H9 (cell line): Measurements from ENCODE around the gene DNAAF5. TPM values are rescaled to one million over a fixed set of nuclear protein-coding genes. Genes with fewer than 3 reads are reported as not detected.
A peak's percentile ranks its signal among the peaks of the same experiment; 100 is the strongest.

Experiments
- DNase-seq: peaks from one replicate; pipeline ENCODE4 v3.0.0-alpha.2; 2017
- H2AFZ ChIP-seq: one replicate; pipeline ENCODE4 v1.6.1; 2013; ENCODE audit warnings: mild to moderate bottlenecking, low read length, control low read depth, moderate library complexity
- H2AK5ac ChIP-seq: 2 replicates; pipeline ENCODE4 v1.6.1; 2013; ENCODE audit warnings: low read length, control low read depth, mixed read lengths; ENCODE audit not compliant: insufficient read length
- H2BK120ac ChIP-seq: one replicate; pipeline ENCODE4 v1.6.1; 2013; ENCODE audit warnings: low read depth, mild to moderate bottlenecking, low read length, control low read depth, inconsistent platforms; ENCODE audit not compliant: poor library complexity, severe bottlenecking
- H2BK12ac ChIP-seq: 2 replicates; pipeline ENCODE4 v1.6.1; 2013; ENCODE audit warnings: low read length, control low read depth, mixed read lengths, low read depth; ENCODE audit not compliant: insufficient read length
- H2BK15ac ChIP-seq: 2 replicates; pipeline ENCODE4 v1.6.1; 2013; ENCODE audit warnings: low read depth, low read length, control low read depth
- H2BK20ac ChIP-seq: one replicate; pipeline ENCODE4 v1.6.1; 2013; ENCODE audit warnings: low read depth, mild to moderate bottlenecking, low read length, control low read depth, inconsistent platforms; ENCODE audit not compliant: poor library complexity, severe bottlenecking
- H2BK5ac ChIP-seq: 2 replicates; pipeline ENCODE4 v1.6.1; 2013; ENCODE audit warnings: low read length, control low read depth, mixed read lengths; ENCODE audit not compliant: insufficient read length
- H3K14ac ChIP-seq: 2 replicates; pipeline ENCODE4 v1.6.1; 2013; ENCODE audit warnings: low read length, control low read depth; ENCODE audit not compliant: insufficient read depth
- H3K18ac ChIP-seq: 2 replicates; pipeline ENCODE4 v1.6.1; 2013; ENCODE audit warnings: low read depth, mild to moderate bottlenecking, mixed read lengths, low read length, control low read depth; ENCODE audit not compliant: insufficient read length
- H3K23ac ChIP-seq: 2 replicates; pipeline ENCODE4 v1.6.1; 2013; ENCODE audit warnings: low read length, control low read depth, mixed read lengths, low read depth; ENCODE audit not compliant: insufficient read length
- H3K23me2 ChIP-seq: 2 replicates; pipeline ENCODE4 v1.6.1; 2013; ENCODE audit warnings: low read depth, mild to moderate bottlenecking, mixed read lengths, low read length, control low read depth; ENCODE audit not compliant: insufficient read length, poor library complexity, severe bottlenecking
- H3K27ac ChIP-seq: 2 replicates; pipeline ENCODE4 v1.5.1; 2013; ENCODE audit warnings: low read length, control low read depth, mixed read lengths, low read depth; ENCODE audit not compliant: insufficient read length
- H3K27me3 ChIP-seq: 2 replicates; pipeline ENCODE4 v1.6.1; 2013; ENCODE audit warnings: low read length, control low read depth, inconsistent platforms; ENCODE audit not compliant: insufficient read depth
- H3K4ac ChIP-seq: 2 replicates; pipeline ENCODE4 v1.6.1; 2013; ENCODE audit warnings: low read depth, mild to moderate bottlenecking, control low read depth, inconsistent platforms, low read length, moderate library complexity
- H3K4me1 ChIP-seq: 2 replicates; pipeline ENCODE4 v1.6.1; 2013; ENCODE audit warnings: low read length, control low read depth, inconsistent platforms; ENCODE audit not compliant: insufficient read depth
- H3K4me2 ChIP-seq: 2 replicates; pipeline ENCODE4 v1.6.1; 2013; ENCODE audit warnings: low read length, control low read depth, mixed read lengths; ENCODE audit not compliant: insufficient read length, insufficient read depth
- H3K56ac ChIP-seq: 2 replicates; pipeline ENCODE4 v1.6.1; 2013; ENCODE audit warnings: low read depth, mild to moderate bottlenecking, mixed read lengths, low read length, control low read depth; ENCODE audit not compliant: insufficient read length
- H3K79me1 ChIP-seq: 2 replicates; pipeline ENCODE4 v1.6.1; 2013; ENCODE audit warnings: low read depth, mild to moderate bottlenecking, moderate library complexity, low read length, control low read depth, inconsistent platforms; ENCODE audit not compliant: insufficient read depth, poor library complexity, severe bottlenecking
- H3K79me2 ChIP-seq: 2 replicates; pipeline ENCODE4 v1.6.1; 2013; ENCODE audit warnings: low read length, control low read depth, inconsistent platforms; ENCODE audit not compliant: insufficient read depth
- H3K9ac ChIP-seq: 2 replicates; pipeline ENCODE4 v1.6.1; 2013; ENCODE audit warnings: low read length, control low read depth, mixed read lengths; ENCODE audit not compliant: insufficient read length; ENCODE audit errors: extremely low read depth
- H3K9me3 ChIP-seq: one replicate; pipeline ENCODE4 v1.6.1; 2013; ENCODE audit warnings: low read depth, low read length, inconsistent platforms; ENCODE audit not compliant: control insufficient read depth
- H3T11ph ChIP-seq: one replicate; pipeline ENCODE4 v1.6.1; 2013; ENCODE audit warnings: mild to moderate bottlenecking, low read length, control low read depth, inconsistent platforms
- H4K20me1 ChIP-seq: one replicate; pipeline ENCODE4 v1.6.1; 2013; ENCODE audit not compliant: control insufficient read depth, insufficient read length, insufficient read depth
- H4K5ac ChIP-seq: 2 replicates; pipeline ENCODE4 v1.6.1; 2013; ENCODE audit warnings: low read depth, mild to moderate bottlenecking, mixed read lengths, low read length, control low read depth; ENCODE audit not compliant: insufficient read length
- H4K8ac ChIP-seq: replicated peaks from 2 replicates; pipeline ENCODE4 v1.6.1; 2013; ENCODE audit warnings: low read length, control low read depth, mixed read lengths, low read depth; ENCODE audit not compliant: insufficient read length
- H4K91ac ChIP-seq: 2 replicates; pipeline ENCODE4 v1.6.1; 2013; ENCODE audit warnings: low read depth, mild to moderate bottlenecking, moderate library complexity, mixed read lengths, low read length, control low read depth; ENCODE audit not compliant: insufficient read length
- H3K27ac Mint-ChIP-seq, 3 experiments: 2 replicates in 2 of 3; 3 replicates in 1 of 3; pipeline ENCODE4 v1.8.0; 2020 to 2021; ENCODE audit warnings: mixed read lengths in 3 of 3, mild to moderate bottlenecking in 1 of 3, moderate library complexity in 1 of 3
- H3K27me3 Mint-ChIP-seq: 2 replicates; pipeline ENCODE4 v1.8.0; 2021; ENCODE audit warnings: low read depth, mild to moderate bottlenecking, moderate library complexity, mixed read lengths
- H3K36me3 Mint-ChIP-seq, 3 experiments: 2 replicates in 2 of 3; 3 replicates in 1 of 3; pipeline ENCODE4 v1.8.0; 2020 to 2021; ENCODE audit warnings: low read depth in 3 of 3, mixed read lengths in 3 of 3; ENCODE audit not compliant: insufficient read depth in 1 of 3
- H3K4me1 Mint-ChIP-seq, 2 experiments: 2 replicates each; pipeline ENCODE4 v1.8.0; 2020; ENCODE audit warnings: mixed read lengths in 2 of 2
- H3K4me3 Mint-ChIP-seq, 2 experiments: 2 replicates in 1 of 2; 3 replicates in 1 of 2; pipeline ENCODE4 v1.8.0; 2020 to 2021; ENCODE audit warnings: mild to moderate bottlenecking in 2 of 2, mixed read lengths in 2 of 2, moderate library complexity in 1 of 2
- H3K9me3 Mint-ChIP-seq, 2 experiments: 2 replicates in 1 of 2; 3 replicates in 1 of 2; pipeline ENCODE4 v1.8.0; 2020; ENCODE audit warnings: mild to moderate bottlenecking in 2 of 2, mixed read lengths in 2 of 2, moderate library complexity in 1 of 2
- WGBS: extraction: QIAGEN DNeasy Blood & Tissue Kit; methylation state at CpG from one replicate; pipeline ENCODE4 v1.1.7; 2013; ENCODE audit warnings: missing lambda C conversion rate, low lambda C conversion rate, mixed read lengths; ENCODE audit not compliant: insufficient read length; ENCODE audit errors: extremely low coverage; 5-methylcytosine and 5-hydroxymethylcytosine counted together
- total RNA-seq: library from RNA; stranded (reverse); gene quantifications from 2 replicates; pipeline ENCODE4 v1.2.1, GENCODE V29; 2021
- TF ChIP-seq, protein P1 (sequence below): fragments of 200-600 bp; sonication (generic); conservative IDR thresholded peaks from 3 replicates; pipeline ENCODE4 v1.8.0; 2021; ENCODE audit warnings: antibody characterized with exemption, mild to moderate bottlenecking

Gene DNAAF5
- total RNA-seq, 1 experiment from 2014 or later: 43.5 TPM

DNA sequence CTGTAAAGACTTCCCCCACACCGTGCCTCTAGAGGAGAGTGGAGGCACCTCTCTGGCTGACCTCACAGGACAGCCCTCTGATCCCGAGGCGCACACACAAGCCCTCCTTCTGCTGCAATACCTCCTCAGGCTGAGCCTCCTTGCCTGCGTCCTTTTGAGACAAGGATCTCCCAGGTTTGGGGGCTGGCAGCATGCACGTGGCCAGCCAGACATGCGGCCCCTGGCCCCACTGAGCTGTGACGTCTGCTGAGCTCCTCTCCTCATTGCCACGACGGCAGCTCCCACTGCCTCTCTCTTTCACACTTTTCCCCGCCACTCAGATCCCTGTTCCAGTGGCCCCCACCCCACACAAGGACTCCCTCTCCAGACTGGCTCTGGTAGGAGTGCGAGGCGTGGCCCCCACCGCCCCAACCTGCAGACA lies 12.2 kb upstream of the DNAAF5 start:
- peaks cover 8% of the 10 kb centered on the region for H3K79me1 ChIP-seq
- H3K9me3 Mint-ChIP-seq: peaks cover 0 to 3% of the 10 kb centered on the region in 2 experiments; a peak in 3 of 5 replicates
- H3K27ac ChIP-seq: no peak overlapping the region
- TF ChIP-seq, protein P1, sequence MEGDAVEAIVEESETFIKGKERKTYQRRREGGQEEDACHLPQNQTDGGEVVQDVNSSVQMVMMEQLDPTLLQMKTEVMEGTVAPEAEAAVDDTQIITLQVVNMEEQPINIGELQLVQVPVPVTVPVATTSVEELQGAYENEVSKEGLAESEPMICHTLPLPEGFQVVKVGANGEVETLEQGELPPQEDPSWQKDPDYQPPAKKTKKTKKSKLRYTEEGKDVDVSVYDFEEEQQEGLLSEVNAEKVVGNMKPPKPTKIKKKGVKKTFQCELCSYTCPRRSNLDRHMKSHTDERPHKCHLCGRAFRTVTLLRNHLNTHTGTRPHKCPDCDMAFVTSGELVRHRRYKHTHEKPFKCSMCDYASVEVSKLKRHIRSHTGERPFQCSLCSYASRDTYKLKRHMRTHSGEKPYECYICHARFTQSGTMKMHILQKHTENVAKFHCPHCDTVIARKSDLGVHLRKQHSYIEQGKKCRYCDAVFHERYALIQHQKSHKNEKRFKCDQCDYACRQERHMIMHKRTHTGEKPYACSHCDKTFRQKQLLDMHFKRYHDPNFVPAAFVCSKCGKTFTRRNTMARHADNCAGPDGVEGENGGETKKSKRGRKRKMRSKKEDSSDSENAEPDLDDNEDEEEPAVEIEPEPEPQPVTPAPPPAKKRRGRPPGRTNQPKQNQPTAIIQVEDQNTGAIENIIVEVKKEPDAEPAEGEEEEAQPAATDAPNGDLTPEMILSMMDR: no peak
- no peak overlapping the region for H4K5ac ChIP-seq
- H3K14ac ChIP-seq: no peak overlapping the region
- H3K27me3 Mint-ChIP-seq: peaks cover 4% of the 10 kb centered on the region
- no peak overlapping the region for H3K18ac ChIP-seq
- no peaks in the 10 kb centered on the region for H3K27me3 ChIP-seq
- H2BK20ac ChIP-seq: no peak overlapping the region
- H3T11ph ChIP-seq: no peak overlapping the region
- H3K9me3 ChIP-seq: no peaks in the 10 kb centered on the region
- H3K36me3 Mint-ChIP-seq: peaks cover 13 to 26% (median 16%) of the 10 kb centered on the region in 3 experiments
- no peak overlapping the region for H2AK5ac ChIP-seq
- H2BK12ac ChIP-seq: no peak overlapping the region
- H4K8ac ChIP-seq: no peak overlapping the region
- H3K9ac ChIP-seq: no peak overlapping the region
- no peaks in the 10 kb centered on the region; the same call in 1 of the 2 replicates for H3K79me2 ChIP-seq
- no peak overlapping the region for H4K91ac ChIP-seq
- no peak for DNase-seq
- WGBS: no CpG with 5 or more reads among the region's 13 CpGs
- no peak overlapping the region for H2AFZ ChIP-seq
- peaks cover 5 to 17% of the 10 kb centered on the region in 2 experiments for H3K4me1 Mint-ChIP-seq
- H3K4me3 Mint-ChIP-seq: peak overlapping the region in 1 of 2 experiments; percentile 27; a peak in 2 of 5 replicates
- no peak overlapping the region for H2BK120ac ChIP-seq
- H3K56ac ChIP-seq: no peak overlapping the region
- H3K4me2 ChIP-seq: no peak overlapping the region
- no peaks in the 10 kb centered on the region for H3K4me1 ChIP-seq
- no peak overlapping the region for H3K23ac ChIP-seq
- H2BK15ac ChIP-seq: no peak overlapping the region
- peaks cover 3% of the 10 kb centered on the region for H3K23me2 ChIP-seq
- no peak overlapping the region for H2BK5ac ChIP-seq
- peak overlapping the region; percentile 66 to 78 (median 67); a peak in 6 of 7 replicates for H3K27ac Mint-ChIP-seq
- H4K20me1 ChIP-seq: no peaks in the 10 kb centered on the region
- no peak overlapping the region for H3K4ac ChIP-seq
